GM23248 (cell line): ENCODE measurements around the gene EMP1.

Source experiments
- EZH2 ChIP-seq: fragments of 200-600 bp; sonication (generic); IDR thresholded peaks from 2 replicates; pipeline ENCODE4 v1.6.1; 2018; ENCODE audit warnings: antibody characterized with exemption, mild to moderate bottlenecking; ENCODE audit not compliant: insufficient read depth, poor library complexity, severe bottlenecking
- EZH2phosphoT487 ChIP-seq: fragments of 200-600 bp; sonication (generic); IDR thresholded peaks from 2 replicates; pipeline ENCODE4 v1.6.1; 2018; ENCODE audit warnings: antibody characterized with exemption, moderate library complexity, mild to moderate bottlenecking, low read depth; ENCODE audit not compliant: insufficient read depth

- TF ChIP-seq EZH2 (no peak), EZH2phosphoT487 (no peak)
Observed at GRCh38 chr12:13241833-13242488, 45.4 kb downstream of the EMP1 start.
